ENCODE data around the gene CCDC137. TPM values are rescaled to one million over a fixed set of nuclear protein-coding genes. Genes with fewer than 3 reads are reported as not detected.
"Not testable (repeated sequence)": the region's sequence is repeated elsewhere in the genome, so short reads cannot be mapped to it uniquely, and the experiment has no call there.

CCDC137 gene
- 11.9 TPM for total RNA-seq
- long read RNA-seq, transcript CCDC137-201 (6 exons, 2,468 nt) = major isoform, 104 of 117 reads
- long read RNA-seq, partial matches to known transcripts = 8 of 117 reads
- long read RNA-seq, other reads (novel, unspliced or antisense) = 5 of 117 reads

DNA sequence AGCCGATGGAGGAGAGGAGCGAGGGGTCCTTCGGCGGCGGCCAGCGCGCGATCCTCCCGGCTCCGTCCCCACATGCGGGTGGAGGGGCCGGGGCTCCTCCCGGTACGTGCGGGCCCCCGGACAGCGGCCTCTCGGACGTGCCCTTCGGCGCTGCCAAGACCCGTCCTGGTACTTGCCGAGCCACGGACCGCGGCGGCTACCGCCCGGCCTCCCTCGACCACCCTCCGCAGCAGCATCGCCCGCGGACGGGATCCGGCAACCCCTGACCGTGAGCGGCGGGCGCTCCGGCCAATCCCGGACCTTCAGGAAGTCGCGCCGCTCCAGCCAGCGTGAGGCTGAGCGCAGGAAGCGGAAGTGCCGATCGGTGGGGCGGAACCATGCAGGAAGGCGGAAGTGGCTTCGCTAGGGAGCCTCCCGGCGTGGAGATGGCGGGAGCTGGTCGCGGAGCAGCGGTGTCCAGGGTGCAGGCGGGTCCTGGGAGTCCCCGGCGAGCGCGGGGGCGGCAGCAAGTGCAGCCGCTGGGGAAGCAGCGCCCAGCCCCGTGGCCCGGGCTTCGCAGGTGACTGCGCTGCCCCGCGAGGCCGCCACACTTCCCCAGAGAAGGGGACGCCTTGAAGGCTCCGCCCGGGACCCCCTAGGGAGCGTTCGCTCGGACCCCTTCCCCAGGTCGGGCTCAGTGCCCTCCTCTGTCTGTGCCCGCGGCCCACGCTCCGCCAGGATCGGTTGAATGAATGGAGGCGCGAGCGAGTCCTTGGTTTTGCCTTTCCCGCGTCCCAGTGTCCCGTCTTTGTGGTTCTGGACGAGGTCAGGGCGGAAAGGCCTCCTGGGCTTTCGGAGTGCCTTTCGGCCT lies at the start of gene CCDC137, which contains the start of gene OXLD1:
CCDC137 (plus strand) TSS at position 396 of the 850 bp plus-strand sequence; CDS start at position 426, 30 bp downstream.
OXLD1 (minus strand) TSS at position 264 of the 850 bp plus-strand sequence; CDS start at position 236, 28 bp downstream.
- peak; percentile 99 for DNase-seq (ENCODE audit: low spot score)

DNA sequence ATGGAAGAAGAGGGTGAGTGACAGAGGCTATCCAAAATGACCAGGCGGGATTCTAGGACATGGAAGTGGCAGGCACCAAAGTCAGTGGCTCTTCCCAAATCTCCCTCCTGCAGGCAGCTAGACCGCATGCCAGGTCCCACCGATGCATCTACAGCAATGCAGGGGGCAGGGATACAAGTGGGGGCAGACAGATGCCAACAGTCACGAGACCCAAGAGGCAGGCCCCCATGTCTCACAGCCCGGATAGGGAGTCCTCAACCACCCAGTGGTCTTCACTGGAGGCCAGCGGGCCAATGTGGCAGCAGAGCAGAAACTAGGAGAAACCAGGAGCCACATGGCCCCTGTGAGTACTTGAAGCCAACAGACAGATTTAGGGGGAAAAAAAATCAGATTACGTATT lies 49.7 kb upstream of the CCDC137 start:
- no peak for DNase-seq (ENCODE audit: low spot score)

DNA sequence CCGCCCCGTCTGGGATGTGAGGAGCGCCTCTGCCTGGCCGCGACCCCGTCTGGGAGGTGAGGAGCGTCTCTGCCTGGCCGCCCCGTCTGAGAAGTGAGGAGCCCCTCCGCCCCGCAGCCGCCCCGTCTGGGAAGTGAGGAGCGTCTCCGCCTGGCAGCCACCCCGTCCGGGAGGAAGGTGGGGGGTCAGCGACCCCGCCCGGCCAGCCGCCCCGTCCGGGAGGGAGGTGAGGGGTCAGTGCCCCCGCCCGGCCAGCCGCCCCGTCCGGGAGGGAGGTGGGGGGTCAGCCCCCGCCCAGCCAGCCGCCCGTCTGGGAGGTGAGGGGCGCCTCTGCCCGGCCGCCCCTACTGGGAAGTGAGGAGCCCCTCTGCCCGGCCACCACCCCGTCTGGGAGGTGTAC lies 48.2 kb upstream of the CCDC137 start:
- not testable (repeated sequence) for DNase-seq (ENCODE audit: low spot score)

- no peak for DNase-seq (ENCODE audit: low spot score)
Measured at GRCh38 chr17:81621494-81622130, 44.9 kb upstream of the CCDC137 start.

- DNase-seq (ENCODE audit: low spot score) = no peak
Measured at GRCh38 chr17:81630274-81630673, 36.3 kb upstream of the CCDC137 start.

- no peak for DNase-seq (ENCODE audit: low spot score)
Measured at GRCh38 chr17:81631482-81631881, 35.1 kb upstream of the CCDC137 start.

- no peak for DNase-seq (ENCODE audit: low spot score)
Measured at GRCh38 chr17:81635431-81635830, 31.1 kb upstream of the CCDC137 start.

DNA sequence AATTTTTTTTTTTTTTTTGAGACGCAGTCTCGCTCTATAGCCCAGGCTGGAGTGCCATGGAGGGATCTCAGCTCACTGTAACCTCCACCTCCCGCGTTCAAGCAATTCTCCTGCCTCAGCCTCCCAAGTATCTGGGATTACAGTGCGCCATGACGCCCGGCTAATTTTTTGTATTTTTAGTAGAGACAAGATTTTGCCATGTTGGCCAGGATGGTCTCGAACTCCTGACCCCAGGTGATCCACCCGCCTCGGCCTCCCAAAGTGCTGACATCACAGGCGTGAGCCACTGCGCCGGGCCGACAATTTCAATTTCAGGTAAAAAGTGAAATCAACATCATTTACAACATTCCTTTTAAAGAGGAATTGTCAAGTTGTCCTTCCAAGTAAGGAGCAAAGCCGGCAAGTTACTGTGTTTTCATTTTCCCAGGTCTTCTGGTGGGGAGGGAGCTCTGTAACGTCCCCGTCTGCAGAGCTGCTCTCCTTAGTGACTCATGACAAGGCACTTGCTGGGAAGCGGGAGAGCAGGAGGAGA lies 30.5 kb upstream of the CCDC137 start:
- no peak for DNase-seq (ENCODE audit: low spot score)

DNA sequence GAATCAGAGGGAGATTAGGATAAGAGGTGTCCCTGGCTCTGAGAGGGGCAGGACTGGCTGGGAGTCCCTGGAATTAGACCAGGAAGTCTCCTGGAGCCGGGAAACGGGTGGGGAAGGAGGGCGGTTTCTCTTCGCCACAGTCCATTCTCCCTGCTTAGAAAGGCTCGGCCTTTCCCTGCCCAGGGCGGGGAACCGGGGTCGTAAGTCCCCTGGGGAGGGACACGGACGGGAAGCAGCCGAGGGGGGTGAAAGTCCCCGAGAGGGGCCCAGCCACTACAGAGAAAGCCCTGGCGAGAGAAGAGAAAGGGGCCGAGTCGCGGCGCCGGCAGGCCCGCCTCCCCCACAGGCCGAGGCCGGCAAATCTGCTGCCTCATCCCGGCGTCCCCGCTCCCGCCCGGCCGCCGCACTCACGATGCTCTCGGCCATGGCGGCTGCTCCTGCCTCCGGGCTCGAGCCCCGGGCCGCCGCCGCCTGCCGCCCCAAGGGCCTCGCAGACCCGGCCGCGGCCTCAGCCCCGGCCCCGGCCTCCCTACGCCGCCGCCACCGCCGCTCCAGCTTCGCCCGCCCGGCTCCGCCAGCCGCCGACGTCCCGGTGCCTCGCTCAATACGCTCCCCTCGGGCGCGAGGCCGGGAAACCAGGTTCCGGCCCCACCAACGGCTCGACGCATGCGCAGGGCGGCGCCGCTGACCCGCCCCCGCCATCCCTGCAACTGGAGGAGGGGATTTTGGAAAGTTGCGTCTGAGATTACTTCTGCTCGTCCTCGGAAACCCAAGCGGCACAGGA lies 29.8 kb upstream of the CCDC137 start, which contains the start of the genes NPLOC4 and TSPAN10:
NPLOC4 (minus strand) TSS at position 608 of the 784 bp plus-strand sequence; CDS start at position 426, 182 bp downstream.
TSPAN10 (plus strand) TSS at position 692 of the 784 bp plus-strand sequence. CDS start 5,217 bp downstream, outside the sequence.
- peak; percentile 96 for DNase-seq (ENCODE audit: low spot score)

GRCh38 chr17:81638683-81639082 lies 27.9 kb upstream of the CCDC137 start:
- no peak for DNase-seq (ENCODE audit: low spot score)

DNA sequence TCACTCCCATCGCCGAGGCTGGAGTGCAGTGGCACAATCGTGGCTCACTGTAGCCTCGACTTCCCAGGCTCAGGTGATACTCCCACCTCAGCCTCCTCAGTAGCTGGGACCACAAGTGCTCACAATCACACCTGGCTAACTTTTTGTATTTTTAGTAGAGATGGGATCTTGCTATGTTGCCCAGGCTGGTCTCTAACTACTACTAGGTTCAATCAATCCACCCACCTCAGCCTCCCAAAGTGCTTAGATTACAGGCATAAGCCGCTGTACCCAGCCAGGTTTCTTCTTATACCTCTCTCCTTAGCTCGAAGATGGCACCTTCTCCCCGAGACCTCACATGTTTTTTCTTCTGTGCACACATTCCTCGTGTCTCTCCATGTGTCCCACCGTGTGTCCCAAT lies 26.5 kb upstream of the CCDC137 start:
- DNase-seq (ENCODE audit: low spot score) = no peak

- DNase-seq (ENCODE audit: low spot score) = no peak
Measured at GRCh38 chr17:81641825-81642489, 24.6 kb upstream of the CCDC137 start.

DNA sequence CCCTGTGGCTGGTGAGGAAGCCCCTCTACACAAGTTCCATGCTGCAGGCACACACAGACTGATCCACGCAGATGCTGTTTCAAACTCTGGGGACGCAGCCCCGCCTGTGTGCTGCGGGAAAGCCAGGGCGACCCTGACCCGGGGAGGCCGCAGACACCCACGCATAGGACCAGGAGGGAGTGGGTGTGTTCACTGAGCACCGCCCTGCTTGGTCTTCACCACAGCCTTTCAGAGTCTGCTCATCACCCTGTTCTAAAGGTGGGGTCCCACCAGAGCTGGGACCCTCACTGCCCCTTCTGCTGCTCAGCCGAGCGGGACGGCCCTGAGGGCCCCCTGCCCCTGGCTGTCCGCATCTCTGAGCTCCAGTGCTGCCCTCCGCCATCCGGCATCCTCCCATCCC lies 22.0 kb upstream of the CCDC137 start:
- no peak for DNase-seq (ENCODE audit: low spot score)

DNA sequence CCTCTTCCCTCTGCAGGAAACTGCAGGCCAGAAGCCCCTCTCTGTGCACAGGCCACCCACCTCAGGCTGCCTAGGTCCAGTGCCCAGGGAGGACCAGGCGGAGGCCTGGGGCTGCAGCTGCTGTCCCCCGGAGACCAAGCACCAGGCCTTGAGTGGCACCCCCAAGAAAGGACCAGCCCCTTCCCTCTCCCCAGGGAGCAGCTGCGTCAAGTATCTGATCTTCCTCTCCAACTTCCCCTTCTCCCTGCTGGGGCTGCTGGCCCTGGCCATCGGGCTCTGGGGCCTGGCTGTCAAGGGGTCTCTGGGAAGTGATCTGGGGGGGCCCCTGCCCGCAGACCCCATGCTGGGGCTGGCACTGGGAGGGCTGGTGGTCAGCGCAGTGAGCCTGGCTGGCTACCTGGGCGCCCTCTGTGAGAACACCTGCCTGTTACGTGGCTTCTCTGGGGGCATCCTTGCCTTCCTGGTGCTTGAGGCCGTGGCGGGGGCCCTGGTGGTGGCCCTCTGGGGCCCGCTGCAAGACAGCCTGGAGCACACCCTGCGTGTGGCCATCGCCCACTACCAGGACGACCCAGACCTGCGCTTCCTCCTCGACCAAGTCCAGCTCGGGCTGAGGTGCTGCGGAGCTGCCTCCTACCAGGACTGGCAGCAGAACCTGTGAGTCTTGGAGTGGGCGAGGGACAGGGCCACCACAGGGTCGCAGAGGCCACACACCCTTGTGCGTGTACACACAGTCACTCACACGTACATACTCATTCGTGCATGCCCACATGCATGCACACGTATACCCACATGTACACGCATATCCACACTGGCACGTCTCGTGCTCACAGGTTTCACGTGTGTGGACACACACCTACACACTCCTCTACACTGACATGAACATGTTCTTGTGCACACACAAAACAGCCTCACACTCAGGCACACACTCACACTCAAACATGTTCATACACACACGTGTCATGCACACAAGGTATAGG lies 21.3 kb upstream of the CCDC137 start:
- no peak for DNase-seq (ENCODE audit: low spot score)

DNA sequence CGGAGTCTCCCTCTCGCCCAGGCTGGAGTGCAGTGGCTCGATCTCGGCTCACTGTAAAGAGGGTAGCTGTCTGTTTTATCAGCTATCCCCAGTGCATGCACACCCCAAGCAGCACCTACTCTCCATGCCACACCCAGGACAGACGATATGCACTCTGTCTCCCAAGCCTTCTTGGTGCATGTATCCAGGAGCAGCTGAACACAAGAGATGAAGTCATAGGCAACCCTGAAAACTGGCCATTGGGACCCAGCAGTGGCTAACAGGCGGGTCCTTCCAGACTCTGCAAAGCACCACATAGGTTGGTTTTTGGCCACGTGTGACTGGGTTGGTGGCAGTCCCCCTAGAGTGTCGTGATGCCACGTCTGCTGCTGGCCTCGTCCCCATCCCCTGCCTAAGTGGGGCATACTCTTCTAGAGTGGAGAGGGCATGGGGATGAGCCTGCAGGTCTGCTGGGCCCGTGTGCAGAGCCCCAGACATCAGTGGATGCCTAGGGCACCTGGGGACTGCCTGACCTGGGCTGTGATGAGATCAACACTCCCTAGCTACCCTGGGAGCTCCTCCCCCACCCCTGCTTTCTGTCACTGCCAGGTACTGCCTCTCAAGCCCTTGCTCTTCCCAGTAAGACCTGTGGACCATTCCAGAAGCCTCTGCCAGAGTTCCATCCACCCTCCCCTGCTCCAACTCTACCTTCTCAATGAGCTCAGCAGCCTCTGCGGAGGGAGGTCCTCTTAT lies 19.5 kb upstream of the CCDC137 start:
- DNase-seq (ENCODE audit: low spot score) = no peak

DNA sequence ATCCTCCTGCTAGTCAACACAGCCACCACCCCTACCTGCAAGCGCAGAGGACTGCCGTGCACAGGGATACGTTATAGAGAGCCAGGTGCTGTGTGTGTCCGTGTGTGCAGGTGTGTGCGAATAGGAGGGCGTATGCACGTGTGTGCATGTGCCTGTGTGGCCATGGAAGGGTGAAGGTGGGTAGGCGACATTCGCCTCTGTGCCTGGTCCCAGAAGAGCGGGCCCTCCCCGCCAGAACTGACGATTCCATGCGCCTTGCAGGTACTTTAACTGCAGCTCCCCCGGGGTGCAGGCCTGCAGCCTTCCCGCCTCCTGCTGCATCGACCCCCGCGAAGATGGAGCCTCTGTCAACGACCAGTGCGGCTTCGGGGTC lies 18.9 kb upstream of the CCDC137 start:
- no peak for DNase-seq (ENCODE audit: low spot score)

GRCh38 chr17:81648013-81648706 lies 18.4 kb upstream of the CCDC137 start:
- no peak for DNase-seq (ENCODE audit: low spot score)

GRCh38 chr17:81648707-81649085 lies 17.8 kb upstream of the CCDC137 start:
- no peak for DNase-seq (ENCODE audit: low spot score)
